Heart left ventricle (tissue), 16 donors: ENCODE measurements around the gene SCN8A. TPM values are rescaled to one million over a fixed set of nuclear protein-coding genes. Genes with fewer than 3 reads are reported as not detected.

Source experiments
- ATAC-seq, 4 donors: fragments of 200-7000 bp; cut with Tn5 transposase; one replicate each; pipeline ENCODE4 v1.9.1; 2020 to 2022; ENCODE audit warnings: moderate library complexity in 4 of 4, mild to moderate bottlenecking in 3 of 4, moderate number of reproducible peaks in 1 of 4
- DNase-seq, 5 donors: peaks; one replicate each; pipeline ENCODE4 v3.0.0-alpha.2; 2020
- H3K27ac ChIP-seq, 12 donors: fragments of 200-600 bp; sonication (generic) in 4 of 12; one replicate each; pipeline versions ENCODE4 v1.5.0 to v1.8.0; 2016 to 2022; ENCODE audit warnings: mild to moderate bottlenecking in 2 of 12
- H3K27me3 ChIP-seq, 9 donors: fragments of 200-600 bp; sonication (generic) in 2 of 9; one replicate each; pipeline versions ENCODE4 v1.5.1 to v1.8.0; 2016 to 2022; ENCODE audit warnings: mild to moderate bottlenecking in 3 of 9
- H3K36me3 ChIP-seq, 9 donors: fragments of 200-600 bp; sonication (generic) in 2 of 9; one replicate each; pipeline versions ENCODE4 v1.5.0 to v1.8.0; 2018 to 2022; ENCODE audit warnings: mild to moderate bottlenecking in 2 of 9
- H3K4me1 ChIP-seq, 12 donors: fragments of 200-600 bp; sonication (generic) in 4 of 12; one replicate each; pipeline versions ENCODE4 v1.5.0 to v1.8.0; 2016 to 2022; ENCODE audit warnings: mild to moderate bottlenecking in 3 of 12
- H3K4me3 ChIP-seq, 12 donors: fragments of 200-600 bp; sonication (generic) in 4 of 12; one replicate each; pipeline versions ENCODE4 v1.5.0 to v1.8.0; 2017 to 2022; ENCODE audit warnings: mild to moderate bottlenecking in 9 of 12, moderate library complexity in 4 of 12
- H3K9me3 ChIP-seq, 12 donors: fragments of 200-600 bp; sonication (generic) in 4 of 12; one replicate each; pipeline versions ENCODE4 v1.5.0 to v1.8.0; 2016 to 2022; ENCODE audit warnings: mild to moderate bottlenecking in 1 of 12
- POLR2A ChIP-seq, 2 donors: fragments of 450-650 bp; IDR thresholded peaks; one replicate each; pipeline ENCODE4 v1.6.1; 2017; ENCODE audit warnings: antibody characterized with exemption in 2 of 2, mild to moderate bottlenecking in 2 of 2, moderate library complexity in 2 of 2
- WGBS, 4 donors: extraction: QIAGEN DNeasy Blood & Tissue Kit in 2 of 4; methylation state at CpG; one replicate each; pipeline versions ENCODE4 v1.1.5 to v1.1.7; 2013 to 2018; 5-methylcytosine and 5-hydroxymethylcytosine counted together
- intact Hi-C, 10 donors: fragments of 100-400 bp; cut with DNase I; formaldehyde crosslinking; loops; one replicate each; pipeline versions ENCODE4 v1.11.1 to v1.14.2; 2022
- polyA plus RNA-seq, 2 donors: library from polyadenylated mRNA; stranded (reverse); fragments of 200-250 nt; gene quantifications; one replicate each; pipeline ENCODE4 v1.2.3, GENCODE V29; 2013
- total RNA-seq, 9 donors: library from RNA; depleted of rRNA in 2 of 9; stranded (reverse); fragments of >200 nt in 2 of 9; fragmentation: NEBNext Ultra II Directional in 3 of 9; extraction: Animal tissue kit (Norgen Biotek cat#: 25700) in 3 of 9; gene quantifications; one replicate each; pipeline versions ENCODE4 v1.1.0 to v1.2.4, GENCODE V29; 2016 to 2023
- TF ChIP-seq, protein P1 (sequence below), 12 donors: fragments of 200-600 bp; sonication (generic) in 4 of 12; IDR thresholded peaks; one replicate each; pipeline versions ENCODE4 v1.5.0 to v1.8.0; 2018 to 2022; ENCODE audit warnings: antibody characterized with exemption in 12 of 12, mild to moderate bottlenecking in 5 of 12
- donor health status: ischemic (EF 13 %, LVEDD 7.1; RV severe dilation, severe dysfunction).
- donor health status: healthy with polysubstance abuse.
- donor health status: DM: no; HTN: yes; CAD: no.
- donor health status: DM: no; HTN: no; CAD: no.
- donor health status: ischemic (EF 25% LVEDD 6.9; RV normal size, moderate dysfunction).
- donor health status: ischemic (EF 25% LVEDD 5.7; RV mildly dilated, moderate dysfunction).
- donor health status: healthy.
- donor health status: DM: yes; HTN: yes; CAD: no.
- donor health status: ischemic (EF 35%, LVEDD 5.7; RV mildly dilated, moderate dysfunction).
- donor health status: nonischemic (EF 11% LVEDD 7.7; RV severe dilation, severe dysfunction).
- donor health status: DM: yes; HTN: yes; CAD: no.
- donor health status: PGD.
- donor health status: ischemic (EF 29% LVEDD 5.4; RV normal size, mild dysfunction).
- donor health status: nonischemic (EF 23%, LVEDD 6.1; RV moderate dilation, normal function).

The SCN8A gene
- total and polyA plus RNA-seq, 11 donors = 0.17 to 0.97 (median 0.32) TPM

DNA sequence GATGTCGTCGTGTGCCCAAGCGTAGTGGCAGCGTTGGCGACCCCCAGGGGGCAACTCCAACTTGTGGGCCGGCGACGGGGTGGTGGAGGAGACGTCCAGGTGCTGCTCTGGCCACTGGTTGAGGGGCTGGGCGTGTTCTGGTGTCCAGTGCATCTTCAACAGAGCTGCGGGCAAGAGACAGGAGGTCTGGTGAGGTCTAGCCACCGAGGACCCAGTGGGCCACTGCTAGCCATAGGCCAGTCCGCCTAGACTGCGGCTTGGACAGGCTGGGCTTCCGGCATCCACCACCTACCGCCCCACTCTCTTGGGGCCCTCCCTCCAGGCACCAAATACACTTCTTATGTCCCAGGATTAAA is 231.2 kb downstream of the SCN8A start:
- Histone ChIP-seq H3K9me3 (no peaks in the 10 kb centered on the region), H3K27ac (no peak overlapping the region), H3K4me1 (peaks cover 0 to 22% (median 3%) of the 10 kb centered on the region in 12 donors), H3K36me3 (no peaks in the 10 kb centered on the region), H3K4me3 (peak overlapping the region in 5 of 12 donors; percentile 50 to 71 (median 63)), H3K27me3 (peaks cover 0 to 22% (median 5%) of the 10 kb centered on the region in 9 donors)
- intact Hi-C loops = loop anchor here in 7 of 10 donors (5.0 to 10.0 kb wide), 4 partner anchors 50 to 400 kb away; partner anchors contain the start of gene SLC4A8 (in 6 of the 7)
- no peak for TF ChIP-seq POLR2A (IDR thresholded peaks at IDR 0.05)
- TF ChIP-seq, protein P1, sequence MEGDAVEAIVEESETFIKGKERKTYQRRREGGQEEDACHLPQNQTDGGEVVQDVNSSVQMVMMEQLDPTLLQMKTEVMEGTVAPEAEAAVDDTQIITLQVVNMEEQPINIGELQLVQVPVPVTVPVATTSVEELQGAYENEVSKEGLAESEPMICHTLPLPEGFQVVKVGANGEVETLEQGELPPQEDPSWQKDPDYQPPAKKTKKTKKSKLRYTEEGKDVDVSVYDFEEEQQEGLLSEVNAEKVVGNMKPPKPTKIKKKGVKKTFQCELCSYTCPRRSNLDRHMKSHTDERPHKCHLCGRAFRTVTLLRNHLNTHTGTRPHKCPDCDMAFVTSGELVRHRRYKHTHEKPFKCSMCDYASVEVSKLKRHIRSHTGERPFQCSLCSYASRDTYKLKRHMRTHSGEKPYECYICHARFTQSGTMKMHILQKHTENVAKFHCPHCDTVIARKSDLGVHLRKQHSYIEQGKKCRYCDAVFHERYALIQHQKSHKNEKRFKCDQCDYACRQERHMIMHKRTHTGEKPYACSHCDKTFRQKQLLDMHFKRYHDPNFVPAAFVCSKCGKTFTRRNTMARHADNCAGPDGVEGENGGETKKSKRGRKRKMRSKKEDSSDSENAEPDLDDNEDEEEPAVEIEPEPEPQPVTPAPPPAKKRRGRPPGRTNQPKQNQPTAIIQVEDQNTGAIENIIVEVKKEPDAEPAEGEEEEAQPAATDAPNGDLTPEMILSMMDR (IDR thresholded peaks at IDR 0.05) = no peak
- DNase-seq = peak in 1 of 5 donors; percentile 25
- 92 to 94% (median 93%) methylated on average over 16 of the region's 16 CpGs for WGBS, 4 donors
- no peak for ATAC-seq

DNA sequence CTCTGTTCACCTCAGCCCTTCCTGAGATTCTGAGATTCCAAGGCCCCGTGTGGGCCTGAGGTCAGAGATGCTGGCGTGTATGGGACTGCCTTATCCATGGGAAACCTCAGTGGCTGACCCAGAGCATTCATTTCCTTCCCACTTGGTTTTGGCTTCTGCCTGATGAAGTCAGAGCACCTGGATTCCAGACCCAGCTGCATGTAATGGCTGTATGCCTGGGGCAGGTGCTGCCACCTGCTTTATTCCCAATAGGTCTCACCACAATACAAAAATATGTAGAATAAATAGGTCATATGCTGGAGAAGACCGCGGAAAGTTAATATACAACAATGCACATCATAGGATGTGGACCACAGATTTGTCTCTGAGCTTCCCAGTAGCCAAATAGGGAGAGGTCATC is 231.9 kb downstream of the SCN8A start:
- Histone ChIP-seq H3K4me1 (peaks cover 0 to 29% (median 5%) of the 10 kb centered on the region in 12 donors), H3K9me3 (no peaks in the 10 kb centered on the region), H3K4me3 (no peak overlapping the region), H3K27me3 (peaks cover 0 to 22% (median 5%) of the 10 kb centered on the region in 9 donors), H3K27ac (no peak overlapping the region), H3K36me3 (no peaks in the 10 kb centered on the region)
- no peak for ATAC-seq
- intact Hi-C loops = loop anchor here in 7 of 10 donors (5.0 to 10.0 kb wide), 4 partner anchors 49 to 401 kb away; partner anchors contain the start of gene SLC4A8 (in 6 of the 7)
- TF ChIP-seq, protein P1 (IDR thresholded peaks at IDR 0.05) = no peak
- TF ChIP-seq POLR2A (IDR thresholded peaks at IDR 0.05) = no peak
- WGBS, 4 donors = 90 to 94% (median 93%) methylated on average over 4 of the region's 4 CpGs
- no peak for DNase-seq

DNA sequence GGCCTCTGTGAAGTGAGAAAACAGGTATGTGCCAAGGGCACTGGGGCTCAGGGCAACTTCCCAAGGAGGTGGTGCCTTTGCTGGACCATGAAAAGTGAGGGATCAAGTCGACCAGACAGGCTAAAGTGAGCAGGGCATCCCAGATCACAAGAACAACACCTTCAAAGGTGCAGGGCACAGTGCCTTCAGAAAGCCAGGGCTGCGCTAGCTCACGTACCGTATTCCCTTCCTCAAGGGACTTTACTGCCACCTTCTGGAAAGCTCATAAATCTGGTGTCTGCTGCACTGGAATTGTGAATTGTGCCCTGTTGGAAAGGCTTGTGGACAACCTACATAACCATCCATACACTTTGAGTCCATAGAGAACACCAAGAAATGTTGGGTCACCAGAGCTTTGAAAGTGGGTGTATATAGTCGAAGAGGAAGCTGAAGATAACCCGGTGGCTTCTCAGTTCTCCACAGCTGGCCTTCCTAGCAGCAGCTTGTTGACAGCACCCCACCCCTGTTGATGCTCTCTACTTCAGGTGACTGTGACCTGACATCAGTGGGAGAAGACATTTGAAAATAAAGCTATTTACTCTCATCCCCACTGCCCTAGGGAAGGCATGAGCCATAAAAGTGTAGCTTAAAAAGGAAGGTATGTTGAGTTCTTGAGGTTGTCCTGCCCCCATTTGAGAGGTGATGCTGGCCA is 233.0 kb downstream of the SCN8A start:
- ATAC-seq (peak; percentile 38 to 55 (median 44)), DNase-seq (no peak)
- no peak for TF ChIP-seq POLR2A (IDR thresholded peaks at IDR 0.05)
- TF ChIP-seq, protein P1 (IDR thresholded peaks at IDR 0.05) = peak; percentile 23 to 62 (median 48)
- Histone ChIP-seq H3K4me1 (peaks cover 0 to 35% (median 5%) of the 10 kb centered on the region in 12 donors), H3K9me3 (no peaks in the 10 kb centered on the region), H3K4me3 (no peak overlapping the region), H3K36me3 (no peaks in the 10 kb centered on the region), H3K27ac (no peak overlapping the region), H3K27me3 (peaks cover 0 to 22% (median 5%) of the 10 kb centered on the region in 9 donors)
- WGBS, 4 donors = 17 to 23% (median 21%) methylated on average over 6 of the region's 6 CpGs
- intact Hi-C loops = loop anchor here in 8 of 10 donors (2.0 to 10.0 kb wide), 5 partner anchors 48 to 402 kb away; partner anchors contain the start of gene SLC4A8 (in 7 of the 8)

DNA sequence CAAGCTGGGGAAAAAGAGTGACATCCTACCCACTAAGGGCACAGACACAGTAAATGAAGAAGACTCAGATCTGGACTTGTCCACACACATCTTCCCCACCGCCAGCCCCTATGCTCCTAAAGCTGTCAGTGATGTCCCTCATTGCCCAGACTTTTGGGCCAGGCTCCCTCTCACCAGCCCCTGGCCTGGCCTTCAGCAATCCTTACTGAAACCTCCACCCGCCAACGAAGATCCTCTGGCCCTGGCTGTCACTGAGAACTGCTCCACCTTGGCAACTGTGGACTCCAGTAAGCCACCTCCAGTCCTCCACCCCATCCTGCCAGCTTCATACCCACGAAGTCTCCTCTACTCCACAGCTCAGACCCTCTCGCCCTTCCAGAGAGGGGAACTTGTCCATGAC is 234.2 kb downstream of the SCN8A start:
- Histone ChIP-seq H3K9me3 (no peaks in the 10 kb centered on the region), H3K27me3 (peaks cover 0 to 14% (median 5%) of the 10 kb centered on the region in 9 donors), H3K4me1 (peaks cover 0 to 28% (median 2%) of the 10 kb centered on the region in 12 donors), H3K27ac (no peak overlapping the region), H3K4me3 (no peak overlapping the region), H3K36me3 (no peaks in the 10 kb centered on the region)
- 83 to 94% (median 88%) methylated on average over 5 of the region's 5 CpGs for WGBS, 4 donors
- TF ChIP-seq POLR2A (IDR thresholded peaks at IDR 0.05) = no peak
- TF ChIP-seq, protein P1 (IDR thresholded peaks at IDR 0.05) = no peak
- no peak for DNase-seq
- intact Hi-C loops = loop anchor here in 2 of 10 donors (2.0 to 10.0 kb wide), 2 partner anchors 50 to 400 kb away; partner anchors contain the start of gene SLC4A8 (in 1 of the 2)
- no peak for ATAC-seq
